Hypothalamus (tissue), 51 donors: ENCODE results near the gene DCAF6.

Experiments used
- DNase-seq, 51 donors: peaks; one replicate each; lab custom pipeline; 2025; lab: John Stamatoyannopoulos, UW

The DCAF6 gene

DNA sequence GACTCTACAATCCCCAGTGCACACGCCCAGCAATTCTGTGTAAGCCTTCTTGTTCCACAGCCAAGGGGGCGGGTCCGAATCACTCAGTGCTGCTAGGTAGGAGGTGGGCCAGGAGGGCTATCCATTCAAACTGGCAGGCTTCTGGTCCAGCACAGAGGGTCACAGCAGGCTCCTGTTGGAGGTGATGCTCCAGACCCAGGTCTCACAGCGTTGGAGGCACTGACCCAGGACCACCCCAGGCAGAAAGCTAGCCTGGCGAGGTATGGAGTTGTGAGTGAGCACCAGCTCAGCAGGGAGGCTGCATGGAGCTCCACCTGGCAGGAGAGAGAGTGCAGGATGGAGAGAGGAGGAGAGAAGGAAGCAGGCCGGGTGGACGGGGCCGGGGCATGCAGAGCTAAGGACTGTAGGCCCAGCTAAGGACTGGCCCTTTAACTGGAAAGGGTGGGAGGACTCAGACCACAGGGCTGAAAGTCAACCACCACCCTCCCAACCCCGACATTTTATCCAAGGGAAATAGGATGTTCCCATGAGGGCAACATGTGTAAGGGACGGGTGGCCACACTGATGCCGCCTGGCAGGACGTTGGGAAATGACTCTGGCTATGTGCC is 161.5 kb downstream of the DCAF6 start:
- DNase-seq = no peak

DNA sequence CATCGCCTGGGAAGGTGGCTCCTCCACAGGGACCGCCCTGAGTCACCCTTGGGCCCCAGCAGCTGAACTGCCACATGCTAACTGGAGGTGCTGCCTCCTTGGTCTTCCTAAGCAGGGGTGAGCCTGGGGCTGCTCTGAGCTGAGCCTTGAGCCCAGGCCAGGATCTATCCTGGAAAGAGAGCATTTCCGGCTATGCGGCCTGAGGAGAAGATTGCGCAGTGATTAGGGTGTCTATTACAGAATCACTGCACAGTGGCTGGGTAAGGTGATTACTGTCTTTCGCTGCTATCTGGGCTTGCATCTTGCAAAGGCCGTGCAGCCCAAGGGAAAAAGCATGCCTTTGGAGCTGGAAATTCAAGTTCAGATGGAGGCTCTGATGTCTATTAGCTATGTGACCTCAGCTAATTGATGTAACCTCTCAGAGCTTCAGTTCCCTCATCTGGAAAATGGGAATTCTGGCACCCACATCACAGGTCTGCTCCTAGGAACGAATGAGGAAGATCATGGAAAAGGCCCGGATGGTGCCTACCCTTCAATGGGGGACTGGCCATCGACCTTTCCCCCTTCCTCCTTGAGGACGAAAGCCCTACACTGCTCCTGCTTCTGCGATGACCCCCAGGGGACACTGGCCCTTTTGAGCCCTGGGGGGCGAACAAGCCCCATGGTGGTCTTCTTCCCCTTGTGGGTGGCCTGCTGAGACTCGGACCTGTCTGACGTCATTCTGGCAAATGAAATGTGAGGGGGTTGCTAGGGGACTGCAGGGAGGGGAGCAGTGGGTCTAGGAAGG is 162.2 kb downstream of the DCAF6 start:
- no peak for DNase-seq

DNA sequence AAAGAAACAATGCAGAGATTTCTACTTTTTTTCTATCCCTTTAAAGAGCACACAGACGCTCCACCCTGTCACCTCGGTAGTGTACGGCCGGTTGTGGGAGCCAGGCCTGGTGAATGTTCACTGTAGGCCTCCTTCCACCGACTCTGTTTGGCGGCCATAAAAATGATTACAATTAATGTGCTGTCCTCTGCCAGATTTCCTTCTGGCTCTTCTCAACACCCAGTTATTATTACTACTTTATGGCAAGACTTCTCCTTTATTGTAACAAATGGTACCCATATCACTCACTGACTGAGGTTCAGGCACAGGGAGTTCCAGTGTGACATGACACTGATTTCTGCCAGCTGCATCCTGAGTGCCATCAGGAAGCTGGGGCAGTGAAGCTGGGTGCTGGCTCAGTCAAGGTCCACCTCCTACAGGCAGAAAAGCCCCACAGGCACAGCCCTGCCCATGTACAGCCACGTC is 162.9 kb downstream of the DCAF6 start:
- no peak for DNase-seq

DNA sequence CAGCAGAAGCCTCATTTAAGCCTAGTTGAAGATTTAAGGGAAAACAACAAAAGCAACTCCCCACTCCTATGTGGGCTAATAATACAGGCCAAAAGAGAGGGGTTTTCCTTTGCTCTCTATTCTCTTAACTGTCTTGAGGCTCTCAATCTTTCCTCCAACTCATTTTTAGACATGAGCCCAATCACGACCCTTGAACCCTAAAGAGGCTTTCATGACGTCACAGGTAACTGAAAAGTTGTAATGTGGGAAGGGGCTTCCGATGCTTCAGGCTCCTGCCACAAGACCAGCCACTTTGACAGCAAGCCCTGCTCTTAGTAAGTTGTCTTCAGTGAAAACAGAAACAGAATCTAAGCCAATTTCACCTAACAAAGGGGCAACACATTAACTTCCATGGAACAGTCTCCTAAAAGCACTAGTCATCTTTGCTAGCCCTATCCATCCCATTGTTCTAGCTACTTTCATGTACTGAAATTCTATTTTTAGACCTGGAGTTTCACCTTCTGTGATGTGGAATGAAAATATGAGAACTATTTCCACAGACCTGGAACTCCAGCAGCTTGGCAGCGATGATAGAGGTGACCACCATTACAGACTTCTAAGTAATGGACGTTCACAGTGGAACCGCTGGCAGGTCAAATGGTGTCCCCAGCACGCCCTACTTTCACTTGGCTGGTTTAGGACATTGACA is 164.0 kb downstream of the DCAF6 start:
- no peak for DNase-seq

DNA sequence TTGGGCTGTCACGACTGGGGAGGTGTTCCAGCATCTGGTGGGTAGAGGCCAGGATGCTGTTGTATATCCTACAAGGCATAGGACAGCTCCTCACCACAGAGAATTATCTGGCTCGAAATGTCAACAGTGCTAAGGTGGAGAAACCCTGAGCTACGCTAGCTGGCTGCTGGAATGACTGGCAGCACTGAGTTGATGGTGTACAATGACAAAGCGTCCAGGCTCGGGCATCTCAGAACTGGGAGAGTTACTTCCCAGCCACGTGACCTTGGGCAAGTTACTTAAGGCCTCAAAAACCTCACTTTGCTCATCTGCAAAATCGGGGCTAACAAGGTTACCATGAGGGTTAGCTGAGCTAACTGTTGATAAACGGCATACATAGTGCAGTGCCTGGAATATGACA is 164.9 kb downstream of the DCAF6 start:
- no peak for DNase-seq

DNA sequence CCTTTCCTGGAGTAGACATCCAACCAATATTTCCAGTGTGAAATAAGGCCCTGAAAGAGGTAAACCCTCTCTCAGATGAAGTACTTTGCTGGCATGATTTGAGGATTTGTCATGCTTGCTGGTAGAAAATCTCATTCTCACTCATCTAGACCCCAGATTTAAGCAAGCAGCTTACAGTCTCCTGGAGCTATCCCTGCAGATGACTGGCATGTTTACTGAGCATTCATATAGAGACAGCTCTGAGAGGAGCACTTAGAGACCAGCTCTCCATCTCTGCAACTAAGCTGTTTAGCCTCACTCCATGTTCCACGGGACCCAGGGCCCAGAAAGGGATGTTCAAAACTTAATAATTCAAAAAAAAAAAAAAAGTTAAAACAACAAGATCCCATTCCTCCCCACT is 166.0 kb downstream of the DCAF6 start:
- DNase-seq = no peak

DNA sequence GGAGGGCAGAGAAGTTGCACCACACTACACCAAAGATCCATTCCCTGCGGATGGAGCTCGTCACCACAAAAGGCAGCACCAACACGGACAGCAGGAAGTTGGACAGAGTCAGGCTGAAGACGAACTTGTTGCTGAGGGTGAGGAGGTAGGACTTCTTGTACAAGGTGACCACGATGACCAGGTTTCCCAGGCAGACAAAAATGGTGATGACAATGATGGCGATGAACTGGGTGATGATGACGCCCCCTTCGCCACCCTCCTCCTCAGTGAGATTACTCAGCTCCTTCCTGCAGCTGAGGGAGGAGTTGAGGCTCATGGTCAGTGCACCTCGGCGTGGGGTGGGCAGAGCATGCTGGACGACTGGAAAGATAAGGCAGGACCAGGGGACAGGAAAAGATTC is 168.1 kb downstream of the DCAF6 start:
- no peak for DNase-seq

DNA sequence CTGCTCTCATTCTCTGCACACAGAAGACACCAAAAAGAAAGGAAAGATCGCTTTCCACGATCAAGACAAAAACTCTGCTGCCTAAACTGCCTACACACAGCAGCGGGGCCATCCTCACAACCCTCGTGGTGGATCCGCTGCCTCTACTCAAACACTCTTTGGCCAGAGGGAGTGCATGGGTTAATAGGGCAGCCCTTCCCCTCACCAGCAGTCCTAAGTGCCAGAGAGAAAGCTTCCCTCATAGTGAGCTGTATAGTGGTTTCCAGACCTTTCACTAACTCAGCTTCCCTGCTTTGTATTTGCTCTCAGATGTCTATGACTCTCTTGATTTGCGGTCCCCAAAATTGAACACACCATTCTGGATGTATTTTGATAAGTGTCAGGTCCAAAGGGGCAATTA is 169.4 kb downstream of the DCAF6 start:
- no peak for DNase-seq

DNA sequence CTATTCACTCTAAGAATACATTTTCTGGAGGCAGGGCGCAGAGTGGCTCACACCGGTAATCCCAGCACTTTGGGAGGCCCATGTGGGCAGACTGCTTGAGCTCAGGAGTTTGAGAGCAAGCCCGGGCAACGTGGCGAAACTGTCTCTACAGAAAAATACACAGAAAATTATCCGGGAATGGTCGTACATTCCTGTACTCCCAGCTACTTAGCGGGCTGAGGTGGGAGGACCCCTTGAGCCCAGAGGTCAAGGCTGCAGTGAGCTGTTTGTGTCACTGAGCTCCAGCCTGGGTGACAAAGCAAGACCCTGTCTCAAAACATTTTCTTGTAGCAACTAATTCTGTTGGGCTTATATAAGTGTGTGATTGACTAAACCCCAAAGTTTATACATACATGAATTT is 169.8 kb downstream of the DCAF6 start:
- DNase-seq = no peak

DNA sequence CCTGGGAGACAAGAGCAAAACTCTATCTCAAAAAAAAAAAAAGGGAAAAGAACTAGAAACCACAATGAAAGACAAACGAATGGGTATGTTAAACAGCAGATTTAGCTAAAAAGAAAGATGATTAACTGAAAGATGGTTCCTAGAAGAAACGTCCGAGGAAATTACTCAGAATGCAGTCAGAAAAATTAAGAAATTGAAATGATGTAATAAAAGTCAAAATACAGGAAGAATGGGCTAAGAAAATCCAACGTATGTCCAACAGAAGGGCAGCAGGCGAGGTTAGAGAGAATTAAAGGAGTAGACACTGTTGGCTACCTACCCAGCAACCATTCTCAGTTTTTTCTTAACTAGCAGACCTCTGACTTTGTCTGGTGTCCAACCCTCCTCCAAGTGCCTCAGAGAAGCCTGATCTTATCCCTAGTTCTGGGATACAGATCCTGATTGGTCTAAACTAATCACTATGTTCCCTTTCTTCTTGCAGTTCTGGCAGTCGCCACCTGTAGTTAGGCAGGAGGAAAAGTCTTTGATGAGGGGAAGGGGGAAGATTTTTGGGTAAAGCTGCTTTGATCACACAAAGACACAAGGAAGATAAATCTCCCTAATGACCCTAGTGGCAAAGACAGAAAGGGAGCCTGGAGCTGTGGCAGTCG is 174.5 kb downstream of the DCAF6 start:
- no peak for DNase-seq

DNA sequence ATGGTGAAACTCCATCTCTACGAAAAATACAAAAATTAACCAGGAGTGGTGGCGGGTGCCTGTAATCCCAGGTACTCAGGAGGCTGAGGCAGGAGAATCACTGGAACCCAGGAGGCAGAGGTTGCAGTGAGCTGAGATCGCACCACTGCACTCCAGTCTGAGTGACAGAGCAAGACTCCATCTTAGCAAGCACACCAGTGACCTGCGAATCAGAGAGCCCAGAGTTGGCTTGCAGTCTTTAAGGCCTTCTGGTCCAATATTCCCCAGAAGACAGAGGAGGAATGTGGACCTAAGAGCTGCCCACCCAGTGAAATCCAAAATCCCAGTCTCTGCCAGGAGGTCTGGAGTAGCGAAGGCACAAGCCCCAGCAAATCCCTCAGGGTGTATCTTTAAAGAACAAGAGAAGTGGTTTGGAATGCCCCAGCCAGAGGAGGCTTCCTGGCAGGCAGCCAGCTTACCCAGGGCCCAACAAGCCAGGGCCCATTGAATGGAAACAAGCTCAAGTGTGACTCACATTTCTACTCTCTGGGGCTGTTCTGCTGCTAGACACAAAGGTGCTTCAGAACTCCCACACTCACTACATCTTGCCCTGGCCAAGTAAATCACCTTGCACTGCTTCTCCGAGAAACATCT is 176.3 kb downstream of the DCAF6 start:
- peak in 19 of 51 donors; percentile 6 to 46 (median 21) for DNase-seq

DNA sequence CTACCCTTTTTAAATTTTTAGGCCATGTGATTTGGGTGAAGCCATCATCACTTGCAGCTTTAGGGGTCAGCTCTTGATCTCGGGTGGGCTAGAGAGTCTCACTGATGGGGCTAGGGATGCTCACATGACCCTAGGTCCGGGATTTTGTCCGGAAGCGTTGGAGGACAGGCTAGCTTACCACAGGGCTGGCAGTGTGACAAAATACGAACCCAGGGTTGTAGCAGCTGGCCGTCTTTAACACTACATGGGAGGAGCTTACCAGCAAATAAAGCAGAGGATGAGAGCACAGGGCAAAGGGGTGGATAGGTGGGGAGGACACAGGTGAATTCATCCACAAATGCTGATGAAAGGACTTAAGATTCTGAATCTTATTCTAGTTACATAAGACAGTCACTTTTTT is 178.4 kb downstream of the DCAF6 start:
- DNase-seq = no peak

DNA sequence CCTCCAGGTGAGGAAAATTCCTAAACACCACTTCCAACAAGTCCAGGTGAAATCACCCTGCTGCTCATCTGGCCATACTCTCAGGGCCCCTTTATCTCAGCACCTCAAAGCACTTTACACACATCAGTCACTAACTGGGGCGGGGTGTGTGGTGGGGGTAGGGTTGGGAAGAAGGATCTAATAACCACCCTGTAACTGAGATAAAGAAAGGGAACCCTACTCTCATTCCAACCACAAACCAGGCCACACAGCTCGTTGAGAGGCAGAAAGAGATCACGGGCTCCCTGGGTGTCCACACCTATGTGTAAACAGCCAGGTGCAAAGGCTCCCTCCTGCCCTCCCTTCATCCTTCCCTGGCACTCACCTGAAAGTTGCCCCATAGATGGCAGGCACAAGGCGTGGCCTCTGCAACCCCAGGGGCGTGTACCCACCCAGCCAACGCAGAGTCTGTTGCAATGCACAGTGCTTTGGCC is 179.9 kb downstream of the DCAF6 start:
- DNase-seq = no peak

DNA sequence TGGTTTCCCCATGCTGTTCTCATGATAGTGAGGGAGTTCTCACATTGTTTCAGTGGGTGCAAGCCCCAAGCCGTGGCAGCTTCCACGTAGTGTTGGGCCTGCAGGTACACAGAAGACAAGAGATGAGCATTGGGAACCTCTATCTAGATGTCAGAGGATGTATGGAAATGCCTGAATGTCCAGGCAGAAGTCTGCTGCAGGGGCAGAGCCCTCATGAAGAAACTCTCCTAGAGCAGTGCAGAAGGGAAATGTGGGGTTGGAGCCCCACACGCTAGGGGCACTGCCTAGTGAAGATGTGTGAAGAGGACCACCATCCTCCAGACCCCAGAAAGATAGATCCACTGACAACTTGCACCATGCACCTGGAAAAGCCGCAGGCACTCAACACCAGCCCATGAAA is 183.3 kb downstream of the DCAF6 start:
- DNase-seq = no peak

DNA sequence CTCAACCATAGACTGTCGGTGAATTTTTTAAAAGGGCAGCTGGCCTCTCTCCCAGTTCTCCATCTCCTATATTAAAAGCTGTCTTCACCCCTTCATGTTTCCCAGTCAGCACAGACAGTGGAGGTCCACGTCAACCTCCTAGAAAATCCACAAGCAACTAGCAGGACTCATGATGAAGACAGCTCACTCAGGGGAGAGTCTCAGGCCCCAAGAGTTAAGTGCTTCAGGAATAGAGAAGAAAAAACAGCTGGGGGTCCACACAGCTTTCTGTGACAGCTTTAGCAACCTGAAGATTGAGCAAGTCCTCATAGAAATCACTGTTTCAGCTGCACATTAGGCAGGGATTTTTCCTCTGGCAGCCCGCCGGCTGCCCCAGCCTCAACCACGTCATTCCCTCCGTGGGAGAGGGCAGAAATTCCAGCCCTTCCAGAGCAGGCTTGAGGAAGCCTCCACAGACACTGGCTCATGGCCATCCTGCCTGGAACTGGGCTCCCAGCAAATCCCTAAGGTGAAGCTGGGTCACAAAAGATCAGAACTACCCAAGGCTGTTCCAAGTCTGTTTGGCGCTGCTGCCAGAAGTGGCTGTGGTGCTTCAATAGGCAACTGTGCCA is 185.0 kb downstream of the DCAF6 start:
- peak in 20 of 51 donors; percentile 5 to 57 (median 18) for DNase-seq

DNA sequence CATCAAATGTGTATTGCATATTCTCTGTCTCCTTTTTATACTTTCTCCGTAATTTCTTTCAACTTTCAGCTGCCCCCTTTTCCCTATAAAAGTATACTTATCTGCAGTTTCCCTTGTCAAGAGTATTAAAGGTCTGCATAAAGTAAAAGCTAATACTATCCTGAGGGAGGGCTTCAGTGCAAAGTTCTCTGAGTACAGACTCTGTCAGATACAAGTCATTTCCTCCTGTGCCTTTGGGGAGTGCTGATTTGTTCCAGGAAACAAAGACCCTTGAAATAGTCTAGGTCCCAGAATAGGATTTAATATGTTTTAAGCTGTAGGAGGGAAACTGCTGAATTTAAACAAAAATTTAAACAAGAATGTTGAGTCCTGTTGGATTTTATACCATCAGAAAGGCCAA is 188.6 kb downstream of the DCAF6 start:
- DNase-seq = no peak
